CD4-positive, alpha-beta memory T cell (primary cell): Measurements from ENCODE around the gene TMEM163. TPM values are rescaled to one million over a fixed set of nuclear protein-coding genes. Genes with fewer than 3 reads are reported as not detected.

Experiments
- CTCF ChIA-PET: fragments of 350-600 bp; sonication (Branson Sonifier 250); formaldehyde crosslinking; loops from one replicate; lab custom pipeline; 2021; ENCODE audit warnings: inconsistent platforms; ENCODE audit not compliant: partially characterized antibody; lab: Charles Lee
- POLR2A ChIA-PET: fragments of 350-600 bp; sonication (Branson Sonifier 250); formaldehyde crosslinking; loops from one replicate; lab custom pipeline; 2021; ENCODE audit not compliant: partially characterized antibody; lab: Charles Lee
- DNase-seq, 5 donors: peaks; one replicate each; pipeline versions ENCODE4 v3.0.0 to v3.0.0-alpha.2; 2020 to 2022; ENCODE audit warnings: mixed read lengths in 1 of 5
- H3K27ac ChIP-seq: one replicate; pipeline ENCODE4 v1.7.0; 2013; ENCODE audit warnings: low read depth, low read length
- H3K27me3 ChIP-seq: 2 replicates; pipeline ENCODE4 v1.7.0; 2013; ENCODE audit warnings: mild to moderate bottlenecking, low read length, moderate library complexity; ENCODE audit not compliant: insufficient read depth
- H3K36me3 ChIP-seq: 2 replicates; pipeline ENCODE4 v1.7.0; 2013; ENCODE audit warnings: mild to moderate bottlenecking, low read length, moderate library complexity; ENCODE audit not compliant: insufficient read depth
- H3K4me1 ChIP-seq: 2 replicates; pipeline ENCODE4 v1.7.0; 2013; ENCODE audit warnings: mild to moderate bottlenecking, low read length, moderate library complexity; ENCODE audit not compliant: insufficient read depth
- H3K4me3 ChIP-seq, 2 donors: one replicate each; pipeline ENCODE4 v1.7.0; 2013; ENCODE audit warnings: low read length in 2 of 2, mild to moderate bottlenecking in 1 of 2
- H3K9me3 ChIP-seq, 2 donors: one replicate each; pipeline ENCODE4 v1.7.0; 2013; ENCODE audit warnings: low read length in 2 of 2, control low read depth in 1 of 2; ENCODE audit not compliant: control insufficient read depth in 1 of 2
- H3K27ac Mint-ChIP-seq, 7 donors: one replicate each; pipeline ENCODE4 v1.8.0; 2020 to 2021; ENCODE audit warnings: mixed read lengths in 7 of 7, mild to moderate bottlenecking in 6 of 7, inconsistent platforms in 3 of 7, moderate library complexity in 3 of 7
- H3K27me3 Mint-ChIP-seq, 2 donors: one replicate each; pipeline ENCODE4 v1.8.0; 2020 to 2021; ENCODE audit warnings: mixed read lengths in 2 of 2
- H3K36me3 Mint-ChIP-seq, 2 donors: one replicate each; pipeline ENCODE4 v1.8.0; 2020 to 2021; ENCODE audit warnings: mixed read lengths in 2 of 2, inconsistent platforms in 1 of 2, mild to moderate bottlenecking in 1 of 2
- H3K4me1 Mint-ChIP-seq, 4 donors: one replicate each; pipeline ENCODE4 v1.8.0; 2020 to 2021; ENCODE audit warnings: mixed read lengths in 4 of 4, mild to moderate bottlenecking in 1 of 4
- H3K4me3 Mint-ChIP-seq, 8 donors: one replicate each; pipeline ENCODE4 v1.8.0; 2020 to 2021; ENCODE audit warnings: mixed read lengths in 8 of 8, mild to moderate bottlenecking in 7 of 8, moderate library complexity in 6 of 8, inconsistent platforms in 3 of 8
- H3K9me3 Mint-ChIP-seq, 8 donors: one replicate each; pipeline ENCODE4 v1.8.0; 2020 to 2021; ENCODE audit warnings: mixed read lengths in 8 of 8, mild to moderate bottlenecking in 5 of 8, inconsistent platforms in 3 of 8, moderate library complexity in 1 of 8
- intact Hi-C: fragments of 100-400 bp; cut with micrococcal nuclease; formaldehyde crosslinking; loops from one replicate; pipeline ENCODE4 v1.15.1; 2023
- polyA plus RNA-seq, 2 donors: library from polyadenylated mRNA; unstranded; fragments of 300-500 nt; fragmentation: Illumina TruSeq; gene quantifications; one replicate each; pipeline ENCODE4 v1.2.3, GENCODE V29; 2021
- total RNA-seq, 2 experiments: library from RNA; stranded (reverse); gene quantifications; one replicate each; pipeline ENCODE4 v1.2.3, GENCODE V29; 2021

Gene TMEM163
- total and polyA plus RNA-seq, 4 experiments from 2014 or later: 0.47 TPM; not detected in 3

DNA sequence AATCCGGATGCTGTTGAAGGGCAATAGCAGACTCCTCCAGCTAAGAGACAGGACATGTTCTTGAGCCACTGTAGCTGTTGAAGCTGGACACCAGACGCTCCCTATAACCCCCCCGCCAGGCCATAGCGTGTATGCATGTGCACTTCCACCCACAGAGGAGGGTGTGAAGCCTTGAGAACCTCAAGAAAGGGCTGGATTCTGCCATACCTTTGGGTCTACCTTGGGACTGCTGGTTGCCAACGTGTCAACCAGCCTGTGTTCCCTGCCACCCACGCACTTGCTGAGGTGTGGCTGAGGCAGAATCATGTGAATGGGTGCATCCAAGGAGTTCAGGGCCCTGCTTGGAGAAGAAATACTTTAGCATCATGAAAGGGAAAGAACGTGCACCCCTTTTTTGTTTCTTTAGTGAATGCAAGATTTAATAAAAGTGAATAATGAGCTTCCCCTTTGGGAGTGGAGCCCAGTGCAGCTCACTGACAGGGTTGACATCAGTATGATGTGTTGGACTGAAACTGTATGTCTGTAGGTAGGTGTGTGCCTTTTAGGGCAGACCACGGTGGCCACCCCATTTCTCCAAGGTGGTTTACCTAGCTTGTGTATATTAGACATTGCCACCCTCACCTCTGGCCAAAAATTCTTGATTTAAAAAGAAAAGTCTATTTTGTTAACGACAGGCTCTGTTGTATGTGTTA, 266.6 kb downstream of the TMEM163 start:
- intact Hi-C loops: no loop called here
- peaks cover 0 to 15% (median 0%) of the 10 kb centered on the region in 4 donors for H3K4me1 Mint-ChIP-seq

GRCh38 chr2:134451347-134451630, 267.5 kb downstream of the TMEM163 start:
- CTCF ChIA-PET: interaction anchor here (0.8 to 5.6 kb wide), 35 partner anchors 9 to 568 kb away, joined by 3 to 44 read pairs (median 4); no protein-coding TSS in a partner anchor
- POLR2A ChIA-PET: interaction anchor here (1.6 kb wide), 1 partner anchor 10 kb away, joined by 3 read pairs; no protein-coding TSS in a partner anchor
- no peaks in the 10 kb centered on the region for H3K27me3 Mint-ChIP-seq
- Histone ChIP-seq H3K27ac (no peak overlapping the region), H3K36me3 (peaks cover 16% of the 10 kb centered on the region), H3K27me3 (no peaks in the 10 kb centered on the region), H3K4me1 (no peaks in the 10 kb centered on the region), H3K4me3 (no peak overlapping the region), H3K9me3 (no peaks in the 10 kb centered on the region)
- peaks cover 28 to 63% of the 10 kb centered on the region in 2 donors for H3K36me3 Mint-ChIP-seq
- no peak for DNase-seq
- no peaks in the 10 kb centered on the region for H3K9me3 Mint-ChIP-seq
- intact Hi-C loops: loop anchor here (1.0 kb wide), 3 partner anchors 333 to 565 kb away; no protein-coding TSS in a partner anchor
- peak overlapping the region in 5 of 7 donors; percentile 22 to 80 (median 48) for H3K27ac Mint-ChIP-seq
- H3K4me1 Mint-ChIP-seq: peaks cover 0 to 15% (median 0%) of the 10 kb centered on the region in 4 donors
- no peak overlapping the region for H3K4me3 Mint-ChIP-seq

More for the DNA sequence above, 266.6 kb downstream of the TMEM163 start:
- Histone ChIP-seq H3K27me3 (no peaks in the 10 kb centered on the region), H3K4me3 (no peak overlapping the region), H3K27ac (no peak overlapping the region), H3K36me3 (peaks cover 15% of the 10 kb centered on the region), H3K4me1 (no peaks in the 10 kb centered on the region), H3K9me3 (no peaks in the 10 kb centered on the region)
- H3K36me3 Mint-ChIP-seq: peaks cover 28 to 55% of the 10 kb centered on the region in 2 donors
- POLR2A ChIA-PET: interaction anchor here (1.6 kb wide), 1 partner anchor 10 kb away, joined by 3 read pairs; no protein-coding TSS in a partner anchor
- H3K4me3 Mint-ChIP-seq: no peak overlapping the region
- CTCF ChIA-PET: interaction anchor here (0.8 to 5.6 kb wide), 28 partner anchors 10 to 569 kb away, joined by 3 to 44 read pairs (median 4); no protein-coding TSS in a partner anchor
- H3K27ac Mint-ChIP-seq: peak overlapping the region in 3 of 7 donors; percentile 35 to 80 (median 47)
- H3K27me3 Mint-ChIP-seq: no peaks in the 10 kb centered on the region
- no peak for DNase-seq
- no peaks in the 10 kb centered on the region for H3K9me3 Mint-ChIP-seq

- intact Hi-C loops: no loop called here
Measured at GRCh38 chr2:134449751-134450513, 268.9 kb downstream of the TMEM163 start.

GRCh38 chr2:134449157-134449556, 269.6 kb downstream of the TMEM163 start:
- ChIA-PET CTCF (interaction anchor here (1.3 to 5.6 kb wide), 3 partner anchors 7 to 331 kb away, joined by 3 to 28 read pairs (median 4); no protein-coding TSS in a partner anchor), POLR2A (no interaction called here)
- Histone ChIP-seq H3K36me3 (peaks cover 32% of the 10 kb centered on the region), H3K27ac (no peak overlapping the region), H3K4me1 (no peaks in the 10 kb centered on the region), H3K27me3 (no peaks in the 10 kb centered on the region), H3K9me3 (no peaks in the 10 kb centered on the region), H3K4me3 (no peak overlapping the region)
- no peaks in the 10 kb centered on the region for H3K27me3 Mint-ChIP-seq
- peaks cover 0 to 15% (median 0%) of the 10 kb centered on the region in 4 donors for H3K4me1 Mint-ChIP-seq
- peak overlapping the region in 2 of 7 donors; percentile 46 to 53 for H3K27ac Mint-ChIP-seq
- peaks cover 42 to 63% of the 10 kb centered on the region in 2 donors for H3K36me3 Mint-ChIP-seq
- H3K9me3 Mint-ChIP-seq: no peaks in the 10 kb centered on the region
- DNase-seq: no peak
- intact Hi-C loops: no loop called here
- H3K4me3 Mint-ChIP-seq: no peak overlapping the region

More at GRCh38 chr2:134449751-134450513, 268.9 kb downstream of the TMEM163 start:
- DNase-seq: no peak
- H3K36me3 ChIP-seq: peaks cover 25% of the 10 kb centered on the region
- H3K27ac Mint-ChIP-seq: peak overlapping the region in 6 of 7 donors; percentile 32 to 65 (median 52)
- peaks cover 0 to 15% (median 0%) of the 10 kb centered on the region in 4 donors for H3K4me1 Mint-ChIP-seq
- no peaks in the 10 kb centered on the region for H3K4me1 ChIP-seq
- H3K27me3 Mint-ChIP-seq: no peaks in the 10 kb centered on the region
- H3K27ac ChIP-seq: no peak overlapping the region
- ChIA-PET CTCF (interaction anchor here (1.1 to 5.6 kb wide), 11 partner anchors 8 to 452 kb away, joined by 3 to 44 read pairs (median 7); no protein-coding TSS in a partner anchor), POLR2A (no interaction called here)
- no peaks in the 10 kb centered on the region for H3K9me3 ChIP-seq
- H3K27me3 ChIP-seq: no peaks in the 10 kb centered on the region
- H3K9me3 Mint-ChIP-seq: no peaks in the 10 kb centered on the region
- H3K4me3 Mint-ChIP-seq: no peak overlapping the region
- H3K36me3 Mint-ChIP-seq: peaks cover 37 to 63% of the 10 kb centered on the region in 2 donors
- H3K4me3 ChIP-seq: no peak overlapping the region

DNA sequence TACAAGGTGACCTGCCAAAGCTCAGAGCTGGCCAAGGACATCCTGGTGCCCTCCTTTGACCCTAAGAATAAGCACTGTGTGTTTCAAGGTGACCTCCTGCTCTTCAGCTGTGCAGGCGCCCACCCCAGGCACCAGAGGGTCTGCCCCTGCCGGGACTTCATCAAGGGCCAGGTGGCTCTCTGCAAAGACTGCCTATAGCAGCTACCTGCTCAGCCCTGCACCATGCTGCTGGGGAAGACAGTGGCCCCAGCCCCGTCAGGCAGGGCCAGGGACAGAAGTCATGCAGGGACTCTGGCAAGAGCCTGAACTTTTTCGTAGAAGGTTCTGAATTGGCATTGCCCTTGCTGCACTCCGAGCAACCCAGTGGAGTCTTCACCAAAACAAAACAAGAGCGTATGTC, 270.1 kb downstream of the TMEM163 start:
- intact Hi-C loops: no loop called here
- Mint-ChIP-seq H3K4me3 (no peak overlapping the region), H3K9me3 (no peaks in the 10 kb centered on the region), H3K27me3 (no peaks in the 10 kb centered on the region), H3K36me3 (peaks cover 41 to 62% of the 10 kb centered on the region in 2 donors), H3K27ac (peak overlapping the region in 2 of 7 donors; percentile 42 to 68), H3K4me1 (peaks cover 0 to 15% (median 0%) of the 10 kb centered on the region in 4 donors)
- DNase-seq: no peak
- Histone ChIP-seq H3K9me3 (no peaks in the 10 kb centered on the region), H3K36me3 (peaks cover 36% of the 10 kb centered on the region), H3K4me3 (no peak overlapping the region), H3K27me3 (no peaks in the 10 kb centered on the region), H3K27ac (no peak overlapping the region), H3K4me1 (no peaks in the 10 kb centered on the region)
- POLR2A ChIA-PET: no interaction called here
- CTCF ChIA-PET: interaction anchor here (1.3 to 1.6 kb wide), 2 partner anchors 321 to 330 kb away, joined by 3 to 4 read pairs; no protein-coding TSS in a partner anchor

DNA sequence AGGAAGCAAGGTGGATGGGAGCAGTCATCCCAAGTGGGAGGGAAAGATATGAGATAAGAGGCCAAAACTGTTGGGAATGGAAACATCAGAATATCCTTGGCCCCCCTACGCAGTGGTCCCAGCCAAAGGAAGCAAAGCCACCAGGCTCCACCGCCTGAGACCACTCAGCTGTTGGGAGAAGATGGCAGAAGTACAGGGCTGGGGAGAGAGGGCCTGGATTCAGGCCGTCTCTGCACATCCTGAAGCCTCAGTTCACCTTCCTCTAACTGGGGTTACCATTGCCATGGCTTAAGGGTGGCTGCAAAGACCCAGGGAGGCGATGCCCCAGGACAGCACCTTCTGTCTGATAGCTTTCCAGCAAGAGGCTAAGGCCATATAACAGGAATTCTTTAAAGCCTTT, 271.1 kb downstream of the TMEM163 start:
- intact Hi-C loops: no loop called here
- H3K9me3 Mint-ChIP-seq: no peaks in the 10 kb centered on the region
- CTCF ChIA-PET: interaction anchor here (1.4 to 1.6 kb wide), 2 partner anchors 13 to 320 kb away, joined by 4 read pairs; no protein-coding TSS in a partner anchor

More for the DNA sequence above, 271.1 kb downstream of the TMEM163 start:
- H3K4me1 ChIP-seq: no peaks in the 10 kb centered on the region
- Mint-ChIP-seq H3K27me3 (no peaks in the 10 kb centered on the region), H3K4me1 (peaks cover 0 to 15% (median 0%) of the 10 kb centered on the region in 4 donors), H3K36me3 (peaks cover 45 to 68% of the 10 kb centered on the region in 2 donors), H3K4me3 (no peak overlapping the region), H3K27ac (peak overlapping the region in 1 of 7 donors; percentile 38)
- no peak for DNase-seq
- no peak overlapping the region for H3K4me3 ChIP-seq
- H3K27me3 ChIP-seq: no peaks in the 10 kb centered on the region
- H3K27ac ChIP-seq: no peak overlapping the region
- H3K9me3 ChIP-seq: no peaks in the 10 kb centered on the region
- POLR2A ChIA-PET: no interaction called here
- peaks cover 42% of the 10 kb centered on the region for H3K36me3 ChIP-seq
